HepG2 (cell line): Measurements from ENCODE around the gene DFFA. TPM values are rescaled to one million over a fixed set of nuclear protein-coding genes. Genes with fewer than 3 reads are reported as not detected.

ENCODE experiments used
- AHDC1 ChIP-seq: sonication (generic); formaldehyde crosslinking; IDR thresholded peaks from 2 replicates; pipeline ENCODE4 v1.5.1; 2020; ENCODE audit warnings: mild to moderate bottlenecking, missing genetic modification reagents, borderline replicate concordance
- HMGA1 ChIP-seq: sonication (generic); formaldehyde crosslinking; conservative IDR thresholded peaks from 2 replicates; pipeline ENCODE4 v1.4.0; 2020; ENCODE audit warnings: missing genetic modification reagents
- MEIS1 ChIP-seq: sonication (generic); formaldehyde crosslinking; IDR thresholded peaks from 2 replicates; pipeline ENCODE4 v1.9.0; 2021; ENCODE audit warnings: mild to moderate bottlenecking, missing genetic modification reagents, moderate library complexity, borderline replicate concordance
- POLR2G ChIP-seq: fragments of 200-400 bp; formaldehyde crosslinking; IDR thresholded peaks from 2 replicates; pipeline ENCODE4 v1.6.1; 2018; ENCODE audit warnings: mild to moderate bottlenecking, low read depth, low read length, moderate library complexity
- ZIK1 ChIP-seq: sonication (generic); formaldehyde crosslinking; IDR thresholded peaks from 2 replicates; pipeline ENCODE4 v1.5.0; 2020; ENCODE audit warnings: mild to moderate bottlenecking, low read depth, missing genetic modification reagents, borderline replicate concordance
- ZNF280D ChIP-seq: sonication (generic); formaldehyde crosslinking; IDR thresholded peaks from 2 replicates; pipeline ENCODE4 v1.5.1; 2020; ENCODE audit warnings: mild to moderate bottlenecking, missing genetic modification reagents
- ZNF282 ChIP-seq: fragments of 450-650 bp; IDR thresholded peaks from 2 replicates; pipeline ENCODE4 v1.6.1; 2018; ENCODE audit not compliant: partially characterized antibody
- ZNF549 ChIP-seq: sonication (generic); formaldehyde crosslinking; IDR thresholded peaks from 2 replicates; pipeline ENCODE4 v1.5.0; 2020; ENCODE audit warnings: missing genetic modification reagents
- polyA plus RNA-seq, 8 experiments: library from polyadenylated mRNA; depleted of rRNA in 3 of 8; stranded (reverse) in 7 of 8; unstranded in 1 of 8; fragments of >200 nt; fragmentation: Illumina TruSeq in 4 of 8; extraction: Trizol in 4 of 8; gene quantifications; 2 replicates each; pipeline versions ENCODE4 v1.2.1 to v1.2.3, GENCODE V29; 2011 to 2016; ENCODE audit warnings: low read depth in 4 of 8, missing spikeins in 1 of 8, mixed read lengths in 1 of 8; ENCODE audit not compliant: insufficient read depth in 1 of 8
- total RNA-seq, 5 experiments: library from RNA; depleted of rRNA; stranded (reverse); fragments of >200 nt; fragmentation: Illumina TruSeq; extraction: Trizol; gene quantifications; 2 replicates each; pipeline ENCODE4 v1.2.3, GENCODE V29; 2016; ENCODE audit warnings: low read depth in 1 of 5
- TF ChIP-seq, protein P1 (sequence below): sonication (generic); formaldehyde crosslinking; IDR thresholded peaks from 2 replicates; pipeline ENCODE4 v1.5.0; 2020; ENCODE audit warnings: missing genetic modification reagents
- TF ChIP-seq, protein P2 (sequence below): sonication (generic); formaldehyde crosslinking; IDR thresholded peaks from 2 replicates; pipeline ENCODE4 v1.5.1; 2020; ENCODE audit warnings: mild to moderate bottlenecking, missing genetic modification reagents, borderline replicate concordance
- TF ChIP-seq, protein P3 (sequence below): sonication (generic); formaldehyde crosslinking; IDR thresholded peaks from 2 replicates; pipeline ENCODE4 v1.5.0; 2020; ENCODE audit warnings: missing genetic modification reagents, mild to moderate bottlenecking, borderline replicate concordance

The DFFA gene
- total and polyA plus RNA-seq, 2 of the 13 experiments (the other 11 are each of a cell fraction or from before 2014, with no cell fraction given): 16.5 to 33.9 TPM

- TF ChIP-seq AHDC1 (no peak; the same call in 1 of the 2 replicates), ZNF282 (no peak), ZNF549 (CRISPR knock-in tag) (no peak), HMGA1 (CRISPR knock-in tag) (no peak), MEIS1 (CRISPR knock-in tag) (no peak), POLR2G (peak; percentile 80), ZIK1 (CRISPR knock-in tag) (peak; percentile 35; the same call in 1 of the 2 replicates), ZNF280D (CRISPR knock-in tag) (no peak)
- TF ChIP-seq, protein P1, sequence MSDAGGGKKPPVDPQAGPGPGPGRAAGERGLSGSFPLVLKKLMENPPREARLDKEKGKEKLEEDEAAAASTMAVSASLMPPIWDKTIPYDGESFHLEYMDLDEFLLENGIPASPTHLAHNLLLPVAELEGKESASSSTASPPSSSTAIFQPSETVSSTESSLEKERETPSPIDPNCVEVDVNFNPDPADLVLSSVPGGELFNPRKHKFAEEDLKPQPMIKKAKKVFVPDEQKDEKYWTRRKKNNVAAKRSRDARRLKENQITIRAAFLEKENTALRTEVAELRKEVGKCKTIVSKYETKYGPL (CRISPR knock-in tag): 0 out of 2 replicates have a peak, but pooled peaks have one; percentile 38
- TF ChIP-seq, protein P2, sequence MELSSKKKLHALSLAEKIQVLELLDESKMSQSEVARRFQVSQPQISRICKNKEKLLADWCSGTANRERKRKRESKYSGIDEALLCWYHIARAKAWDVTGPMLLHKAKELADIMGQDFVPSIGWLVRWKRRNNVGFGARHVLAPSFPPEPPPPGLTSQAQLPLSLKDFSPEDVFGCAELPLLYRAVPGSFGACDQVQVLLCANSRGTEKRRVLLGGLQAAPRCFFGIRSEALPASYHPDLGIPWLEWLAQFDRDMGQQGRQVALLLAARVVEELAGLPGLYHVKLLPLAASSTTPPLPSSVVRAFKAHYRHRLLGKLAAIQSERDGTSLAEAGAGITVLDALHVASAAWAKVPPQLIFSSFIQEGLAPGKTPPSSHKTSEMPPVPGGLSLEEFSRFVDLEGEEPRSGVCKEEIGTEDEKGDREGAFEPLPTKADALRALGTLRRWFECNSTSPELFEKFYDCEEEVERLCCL (CRISPR knock-in tag): no peak
- TF ChIP-seq, protein P3, sequence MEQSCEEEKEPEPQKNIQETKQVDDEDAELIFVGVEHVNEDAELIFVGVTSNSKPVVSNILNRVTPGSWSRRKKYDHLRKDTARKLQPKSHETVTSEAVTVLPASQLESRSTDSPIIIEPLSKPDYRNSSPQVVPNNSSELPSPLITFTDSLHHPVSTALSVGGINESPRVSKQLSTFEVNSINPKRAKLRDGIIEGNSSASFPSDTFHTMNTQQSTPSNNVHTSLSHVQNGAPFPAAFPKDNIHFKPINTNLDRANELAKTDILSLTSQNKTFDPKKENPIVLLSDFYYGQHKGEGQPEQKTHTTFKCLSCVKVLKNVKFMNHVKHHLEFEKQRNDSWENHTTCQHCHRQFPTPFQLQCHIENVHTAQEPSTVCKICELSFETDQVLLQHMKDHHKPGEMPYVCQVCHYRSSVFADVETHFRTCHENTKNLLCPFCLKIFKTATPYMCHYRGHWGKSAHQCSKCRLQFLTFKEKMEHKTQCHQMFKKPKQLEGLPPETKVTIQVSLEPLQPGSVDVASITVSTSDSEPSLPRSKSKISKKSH: peak; percentile 73; the same call in 1 of the 2 replicates
These were observed 41.9 kb downstream of the DFFA start, which contains the start of gene CENPS (continued) for GRCh38 chr1:10430216-10431069.
